H1 (cell line): ENCODE results near the gene MCRS1. TPM values are rescaled to one million over a fixed set of nuclear protein-coding genes. Genes with fewer than 3 reads are reported as not detected.

Experiments used
- EP300 ChIP-seq, 2 experiments: IDR thresholded peaks; 1 replicate in 1 of 2; 2 replicates in 1 of 2; pipeline ENCODE4 v1.6.1; 2011 to 2012; ENCODE audit warnings: low read depth in 2 of 2, low read length in 2 of 2, mild to moderate bottlenecking in 2 of 2, borderline replicate concordance in 1 of 2, inconsistent platforms in 1 of 2, moderate library complexity in 1 of 2
- GTF2F1 ChIP-seq: IDR thresholded peaks from 2 replicates; pipeline ENCODE4 v1.6.1; 2012; ENCODE audit warnings: low read depth, low read length, improper control_type of control experiment, borderline replicate concordance
- RNF2 ChIP-seq: fragments of 200-900, 300-1000 bp; sonication (generic); IDR thresholded peaks from 2 replicates; pipeline ENCODE4 v1.7.1; 2016; ENCODE audit warnings: borderline replicate concordance, low read depth, mild to moderate bottlenecking, antibody characterized with exemption, low read length; ENCODE audit not compliant: poor library complexity, severe bottlenecking; ENCODE audit errors: missing control alignments
- SP4 ChIP-seq: IDR thresholded peaks from 2 replicates; pipeline ENCODE4 v1.6.1; 2012; ENCODE audit warnings: low read length, inconsistent platforms
- TAF7 ChIP-seq: optimal IDR thresholded peaks from 2 replicates; pipeline ENCODE3; 2011; ENCODE audit warnings: low read depth, mild to moderate bottlenecking, inconsistent platforms, low read length, moderate library complexity, borderline replicate concordance
- polyA plus RNA-seq, 7 experiments: library from polyadenylated mRNA; depleted of rRNA in 3 of 7; stranded (reverse) in 5 of 7; unstranded in 2 of 7; fragments of >200 nt in 5 of 7; fragments of 200-250 nt in 2 of 7; gene quantifications; 1 replicate in 5 of 7; 2 replicates in 1 of 7; 4 replicates in 1 of 7; pipeline versions ENCODE4 v1.2.1 to v1.2.3, GENCODE V29; 2011 to 2013; ENCODE audit warnings: missing spikeins in 2 of 7, mixed read lengths in 2 of 7
- total RNA-seq: library from RNA; stranded (reverse); fragmentation: NEBNext Ultra II Directional; extraction: Animal tissue kit (Norgen Biotek cat#: 25700); gene quantifications from 2 replicates; pipeline ENCODE4 v1.2.1, GENCODE V29; 2021

The MCRS1 gene
- total and polyA plus RNA-seq, 2 of the 8 experiments (the other 6 are each of a cell fraction or from before 2014, with no cell fraction given), result 90.3 to 139 TPM

GRCh38 chr12:49577589-49578315 is 9.8 kb upstream of the MCRS1 start (continued):
- TF ChIP-seq TAF7, result no peak
- TF ChIP-seq SP4, result no peak
- no peak for TF ChIP-seq EP300 (IDR thresholded peaks at IDR 0.05; ENCODE audit: borderline replicate concordance in 1 of 2, low read depth in 2 of 2, low read length in 2 of 2)
- no peak for TF ChIP-seq RNF2
- no peak for TF ChIP-seq GTF2F1
